HG02938 (cell line): ENCODE data around the gene SEC63.
"Not testable (repeated sequence)": the region's sequence is repeated elsewhere in the genome, so short reads cannot be mapped to it uniquely, and the experiment has no call there.

ENCODE experiments used
- ATAC-seq: cut with Tn5 transposase; IDR thresholded peaks from one replicate; pipeline ENCODE4 v1.9.1; 2021; ENCODE audit warnings: mild to moderate bottlenecking, moderate library complexity; ENCODE audit not compliant: unreplicated experiment

Gene SEC63

DNA sequence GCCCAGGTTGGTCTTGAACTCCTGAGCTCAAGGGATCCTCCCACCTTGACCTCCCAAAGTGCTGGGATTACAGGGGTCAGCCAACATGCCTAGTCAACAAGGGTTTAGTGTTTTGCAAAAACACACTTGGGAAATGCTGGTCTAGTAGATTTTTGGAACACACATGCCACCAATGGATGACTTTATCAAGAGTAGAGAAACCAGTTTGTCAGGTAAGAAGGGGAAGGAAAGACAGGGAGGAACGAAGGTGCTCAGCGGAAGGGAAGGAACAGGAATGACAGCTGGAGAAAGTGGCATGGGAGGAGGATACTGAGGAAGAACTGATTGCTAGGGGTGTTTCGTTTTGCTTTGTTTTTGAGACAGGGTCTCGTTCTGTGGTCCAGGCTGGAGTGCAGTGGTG lies 15.6 kb upstream of the SEC63 start:
- ATAC-seq, result no peak

DNA sequence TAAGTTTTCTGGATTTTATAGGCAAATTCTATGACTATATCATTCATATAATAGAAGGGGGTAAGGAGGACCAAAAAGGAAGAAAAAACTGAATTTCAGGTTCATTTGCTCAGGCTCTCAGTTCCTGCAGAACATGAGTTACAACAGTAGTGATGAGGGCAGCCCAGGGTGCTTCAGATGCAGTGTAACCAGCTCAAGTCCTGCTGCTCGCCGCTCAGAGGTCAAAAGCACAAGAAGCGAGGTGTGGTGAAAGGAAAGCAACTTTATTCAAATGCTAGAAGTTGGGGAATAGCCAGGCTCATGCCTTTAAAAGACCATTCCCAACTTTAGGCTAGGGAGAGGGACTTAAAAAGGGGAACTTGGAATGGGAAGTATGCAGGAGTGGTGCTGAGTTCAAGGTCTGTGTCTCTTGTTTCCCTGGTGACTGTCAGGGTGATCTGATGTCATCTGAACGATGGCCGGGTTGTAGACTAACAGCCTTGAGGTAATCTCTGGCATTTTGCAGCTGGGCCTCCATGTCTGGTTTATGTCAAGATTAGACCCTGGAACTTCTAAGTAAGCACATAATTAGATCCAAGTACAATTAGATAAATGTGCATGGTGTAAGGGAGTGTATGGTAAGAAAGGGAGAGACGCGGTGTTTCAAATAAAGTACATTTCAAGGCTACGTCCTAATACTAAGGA lies 14.5 kb upstream of the SEC63 start:
- ATAC-seq, result no peak

DNA sequence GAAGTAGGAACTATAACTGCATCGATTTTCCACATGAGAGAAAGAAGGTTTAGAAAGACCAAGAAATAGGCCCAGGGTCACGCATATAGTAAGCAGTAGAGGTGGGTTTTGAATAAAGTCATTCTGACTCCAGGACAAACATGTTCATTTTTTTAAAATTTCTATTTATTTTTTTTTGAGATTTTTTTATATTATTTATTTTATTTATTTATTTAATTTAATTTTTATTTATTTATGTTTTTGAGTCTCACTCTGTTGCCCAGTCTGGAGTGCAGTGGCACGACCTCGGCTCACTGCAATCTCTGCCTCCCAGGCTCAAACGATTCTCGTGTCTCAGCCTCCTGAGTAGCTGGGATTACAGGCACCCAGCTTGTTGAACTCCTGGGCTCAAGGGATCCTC lies 13.2 kb upstream of the SEC63 start:
- no peak for ATAC-seq

DNA sequence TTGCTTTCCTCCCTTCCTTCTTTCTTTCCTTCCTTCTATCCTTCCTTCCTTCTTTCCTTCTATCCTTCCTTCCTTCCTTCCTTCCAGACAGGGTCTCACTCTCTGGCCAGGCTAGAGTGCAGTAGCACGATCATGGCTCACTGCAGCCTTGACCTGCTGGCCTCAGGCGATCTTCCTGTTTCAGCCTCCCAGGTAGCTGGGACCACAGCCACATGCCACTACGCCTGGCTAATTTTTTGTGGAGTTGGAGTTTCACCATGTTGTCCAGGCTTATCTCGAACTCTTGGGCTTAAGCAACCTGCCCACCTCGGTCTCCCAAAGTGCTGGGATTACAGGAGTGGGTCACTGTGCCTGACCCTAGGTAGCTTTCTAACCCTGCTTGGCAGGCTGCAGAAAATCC lies 12.2 kb upstream of the SEC63 start:
- no peak for ATAC-seq

DNA sequence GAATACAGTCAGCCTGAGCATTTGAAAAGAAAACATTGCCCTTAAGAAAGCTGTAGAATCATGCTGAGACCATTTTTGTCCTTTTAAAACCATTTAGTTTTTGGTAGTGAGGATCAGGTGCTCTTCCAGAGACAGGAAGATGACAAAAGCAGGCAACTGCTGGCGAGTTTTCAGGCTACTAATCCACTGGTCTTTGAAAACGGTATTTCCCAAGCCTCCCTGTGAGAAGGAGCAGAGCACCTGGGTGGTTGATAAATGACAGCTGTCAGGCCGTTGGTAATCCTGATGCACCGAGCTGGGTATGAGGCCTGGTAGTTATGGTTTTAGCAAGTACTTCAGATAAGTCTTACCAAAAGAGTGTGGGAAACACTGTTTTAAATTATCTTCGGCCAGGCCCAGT lies 10.1 kb upstream of the SEC63 start:
- no peak for ATAC-seq

DNA sequence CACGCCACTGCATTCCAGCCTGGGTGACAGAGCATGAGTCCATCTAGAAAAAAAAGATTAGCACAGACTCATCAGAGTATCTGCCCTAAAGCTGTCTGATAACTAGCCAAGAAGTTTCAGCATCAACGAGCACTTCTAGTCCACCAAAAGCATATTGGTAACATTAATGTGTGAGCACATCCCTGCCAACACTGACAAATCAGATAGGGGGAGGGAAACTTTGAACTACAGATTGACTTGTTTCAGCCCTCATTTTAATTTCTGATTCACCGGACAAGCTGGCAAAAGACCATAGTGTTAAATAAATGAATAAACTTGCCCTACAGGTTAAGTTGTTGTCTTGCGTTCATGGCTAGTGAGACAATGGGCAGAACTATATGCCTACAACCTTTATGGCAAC lies 7.7 kb upstream of the SEC63 start:
- ATAC-seq, result no peak

DNA sequence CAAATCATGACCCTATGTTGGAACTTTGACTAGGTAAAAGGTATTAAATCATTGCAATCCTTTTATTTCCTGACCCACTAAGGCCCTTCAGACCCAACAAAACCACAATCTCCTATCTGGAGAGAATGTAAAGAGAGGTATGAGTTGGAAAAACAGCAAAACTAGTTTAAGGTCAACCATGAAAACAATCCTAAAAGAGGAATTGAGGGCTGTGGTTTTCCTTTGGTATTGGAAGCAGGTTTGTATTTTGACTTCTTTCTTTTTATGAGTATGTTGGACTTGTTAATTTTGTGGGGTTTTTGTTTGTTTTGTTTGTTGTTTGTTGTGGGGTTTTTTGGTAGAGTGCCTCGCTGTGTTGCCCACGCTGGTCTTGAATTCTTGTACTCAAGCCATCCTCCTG lies 4.7 kb upstream of the SEC63 start:
- no peak for ATAC-seq

DNA sequence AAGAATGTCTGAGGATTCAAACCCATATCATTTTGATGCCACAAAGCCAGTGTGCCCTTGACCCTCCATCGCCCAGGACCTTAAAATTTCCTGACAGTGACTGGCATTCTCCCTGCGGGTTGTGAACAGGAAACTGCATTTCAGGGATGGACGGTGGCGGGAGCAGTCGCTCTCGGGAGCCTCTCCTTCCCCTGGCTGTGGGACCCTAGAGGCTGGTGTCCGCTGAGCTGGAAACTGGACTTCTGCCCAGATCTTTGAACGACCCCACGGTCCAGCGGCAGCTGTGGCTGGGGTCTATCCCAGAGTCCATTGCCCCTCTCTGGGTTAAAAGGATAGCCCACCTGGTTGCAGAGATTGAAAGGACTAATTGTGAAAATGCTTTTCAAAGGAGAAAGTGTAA lies 1.4 kb upstream of the SEC63 start:
- ATAC-seq, result no peak

DNA sequence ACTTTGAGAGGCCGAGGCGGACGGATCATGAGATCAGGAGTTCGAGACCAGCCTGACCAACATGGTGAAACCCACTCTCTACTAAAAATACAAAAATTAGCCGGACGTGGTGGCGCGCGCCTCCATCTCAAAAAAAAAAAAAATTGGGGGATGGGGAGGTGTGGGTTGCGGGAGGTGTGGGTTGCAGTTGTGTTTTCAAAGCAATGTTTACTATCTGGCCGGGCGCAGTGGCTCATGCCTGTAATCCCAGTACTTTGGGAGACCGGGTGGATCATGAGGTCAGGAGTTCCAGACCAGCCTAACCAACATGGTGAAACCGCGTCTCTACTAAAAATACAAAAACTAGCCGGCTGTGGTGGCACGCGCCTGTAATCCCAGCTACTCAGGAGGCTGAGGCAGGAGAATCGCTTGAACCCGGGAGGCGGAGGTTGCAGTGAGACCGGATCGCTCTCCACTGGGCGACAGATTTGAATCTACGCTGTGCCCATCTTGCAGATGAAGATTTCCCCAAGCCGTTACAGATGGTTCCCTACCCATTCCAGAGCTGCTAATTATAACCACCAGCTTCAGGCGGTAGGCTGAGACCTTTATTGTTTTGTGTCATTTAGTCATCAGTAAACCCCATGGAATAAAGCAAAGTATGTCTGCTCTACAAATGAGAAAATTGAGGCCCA lies 818 bp upstream of the SEC63 start:
- ATAC-seq, result not testable (repeated sequence)

DNA sequence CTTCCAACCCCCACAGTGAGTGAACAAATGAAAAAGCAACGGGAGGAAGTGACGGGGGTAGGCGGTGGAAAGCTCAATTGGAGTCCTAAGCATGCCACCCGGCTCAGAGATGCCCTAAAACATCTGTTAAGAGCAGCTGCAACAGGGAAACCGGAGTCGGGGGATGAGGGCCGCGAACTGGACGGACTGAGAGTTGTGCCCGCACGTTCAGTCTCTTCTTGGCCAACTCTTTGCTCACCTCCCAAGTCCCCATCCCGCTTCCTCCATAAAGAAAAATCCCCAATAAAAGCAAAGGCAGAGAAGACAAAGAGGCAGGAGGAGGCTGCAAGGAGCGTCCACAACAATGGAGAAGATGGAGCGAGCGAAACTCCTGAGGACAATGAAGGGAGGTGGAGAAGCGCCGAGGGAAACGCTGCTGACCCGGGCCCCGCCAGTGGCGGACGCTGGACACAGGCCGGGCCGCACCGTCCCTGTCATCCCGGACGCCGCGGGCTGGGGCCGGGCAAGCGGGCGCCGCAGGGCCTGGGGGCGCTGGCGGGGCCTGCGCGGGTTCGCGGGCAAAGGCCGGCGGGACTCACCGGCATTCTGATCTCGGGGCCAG lies 600 bp downstream of the SEC63 start:
- peak; percentile 18 for ATAC-seq

DNA sequence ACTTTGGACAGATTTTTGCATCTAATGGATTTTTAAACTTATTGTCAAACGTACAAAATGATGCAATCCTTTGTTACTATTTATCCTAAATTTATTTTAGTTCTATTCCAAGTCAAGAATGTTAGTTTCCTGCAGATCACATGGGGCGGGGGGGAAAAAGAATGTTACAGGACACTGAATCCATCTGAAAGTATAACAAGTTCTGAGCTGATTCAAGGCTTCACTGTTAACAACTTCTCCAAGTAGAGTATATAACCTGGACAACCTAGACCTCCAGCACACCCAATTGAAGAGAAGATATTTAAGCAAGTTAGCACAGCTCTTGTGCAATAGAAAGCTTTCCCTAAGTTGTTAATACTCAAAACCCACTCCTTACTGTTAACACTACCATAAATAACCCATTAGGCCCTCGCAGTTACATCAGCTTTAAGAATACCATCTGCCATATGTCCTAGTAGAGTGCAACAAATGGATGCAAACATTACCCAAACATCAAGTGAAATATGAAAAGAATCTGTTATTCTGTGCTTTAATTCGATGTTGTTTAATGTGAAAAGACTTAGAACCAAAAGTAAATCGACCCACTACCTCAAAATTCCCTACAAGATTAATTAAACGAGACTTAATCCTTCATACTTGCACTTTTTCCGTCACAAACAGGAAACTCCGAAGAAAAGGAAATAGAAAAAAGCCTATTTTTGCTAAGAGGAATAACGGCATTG lies 1.3 kb downstream of the SEC63 start:
- ATAC-seq, result no peak

DNA sequence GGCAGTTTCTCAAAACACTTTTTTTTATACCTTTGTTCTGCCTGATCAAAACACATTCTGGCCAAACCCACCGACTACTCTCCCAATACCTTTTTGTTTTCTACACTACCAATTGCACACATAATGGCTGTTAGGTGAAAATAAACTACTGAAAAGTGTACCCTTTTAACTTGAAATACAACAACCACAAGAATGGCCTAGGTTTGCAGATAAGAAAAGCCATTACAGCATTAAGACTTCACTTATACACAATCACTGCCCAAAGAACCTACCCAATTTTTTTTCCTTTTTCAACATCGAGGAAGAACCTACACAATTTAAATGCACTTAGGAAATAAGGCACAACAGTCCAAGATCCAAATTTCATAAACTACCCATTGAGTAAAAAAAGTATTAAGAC lies 1.8 kb downstream of the SEC63 start:
- no peak for ATAC-seq

DNA sequence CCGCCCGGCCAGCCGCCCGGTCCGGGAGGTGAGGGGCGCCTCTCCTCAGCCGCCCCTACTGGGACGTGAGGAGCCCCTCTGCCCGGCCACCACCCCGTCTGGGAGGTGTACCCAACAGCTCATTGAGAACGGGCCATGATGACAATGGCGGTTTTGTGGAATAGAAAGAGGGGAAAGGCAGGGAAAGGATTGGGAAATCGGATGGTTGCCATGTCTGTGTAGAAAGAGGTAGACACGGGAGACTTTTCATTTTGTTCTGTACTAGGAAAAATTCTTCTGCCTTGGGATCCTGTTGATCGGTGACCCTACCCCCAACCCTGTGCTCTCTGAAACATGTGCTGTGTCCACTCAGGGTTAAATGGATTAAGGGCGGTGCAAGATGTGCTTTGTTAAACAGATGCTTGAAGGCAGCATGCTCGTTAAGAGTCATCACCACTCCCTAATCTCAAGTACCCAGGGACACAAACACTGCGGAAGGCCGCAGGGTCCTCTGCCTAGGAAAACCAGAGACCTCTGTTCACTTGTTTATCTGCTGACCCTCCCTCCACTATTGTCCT lies 4.1 kb downstream of the SEC63 start:
- ATAC-seq, result not testable (repeated sequence)

DNA sequence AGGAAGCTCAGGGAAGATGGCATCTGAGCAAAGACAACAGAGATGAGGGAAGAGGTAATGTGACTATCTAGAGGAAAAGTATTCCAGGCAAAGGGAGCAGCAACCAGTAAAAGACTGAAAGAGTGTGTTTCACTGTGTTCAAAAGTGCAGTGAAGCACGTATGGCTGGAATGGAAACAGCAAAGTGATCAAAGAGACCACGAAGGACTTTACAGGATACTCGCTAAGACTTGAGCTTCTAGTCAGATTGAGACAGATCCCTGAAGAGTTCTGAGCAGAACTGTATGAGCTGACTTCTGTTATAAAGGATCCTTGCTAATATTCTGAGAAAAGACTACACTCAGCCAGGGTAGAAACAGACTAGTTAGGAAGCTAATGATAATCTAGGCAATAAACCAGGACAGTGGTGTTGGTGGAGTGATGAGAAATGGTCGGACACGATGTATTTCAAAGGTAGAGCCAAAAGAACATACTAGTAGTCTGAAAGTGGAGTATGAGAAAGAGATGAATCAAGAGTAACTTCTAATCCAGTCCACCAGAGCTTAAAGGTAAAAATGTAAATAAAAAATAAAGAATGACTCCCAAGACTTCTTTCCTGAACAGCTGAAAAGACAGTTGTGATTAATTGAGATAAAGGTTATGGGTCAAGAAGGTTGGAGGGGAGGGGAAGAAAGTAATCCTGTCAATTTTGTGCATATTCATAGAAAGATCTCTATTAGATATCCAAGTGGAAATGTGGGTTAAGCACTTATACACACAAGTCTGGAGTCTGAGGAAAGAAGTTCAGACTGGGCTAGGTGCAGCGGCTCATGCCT lies 14.2 kb downstream of the SEC63 start:
- no peak for ATAC-seq

DNA sequence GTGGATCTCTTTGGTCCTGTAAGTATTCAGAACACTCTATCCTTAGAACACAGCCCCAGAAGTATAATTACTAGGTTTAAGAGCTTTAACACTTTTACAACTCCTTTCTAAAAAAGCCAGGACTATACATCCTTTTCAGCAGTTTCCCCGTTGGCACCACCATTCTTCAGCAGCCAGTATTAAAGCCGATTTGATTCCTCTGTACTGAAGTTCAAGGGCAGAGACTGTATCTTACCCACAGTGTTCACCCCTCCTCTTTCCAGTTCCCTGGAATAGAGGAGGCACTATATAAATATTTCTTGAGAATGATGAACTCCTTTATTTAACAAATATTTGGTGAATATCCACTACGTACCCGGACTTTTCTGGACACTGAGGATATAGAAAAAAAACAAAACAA lies 15.9 kb downstream of the SEC63 start:
- no peak for ATAC-seq

DNA sequence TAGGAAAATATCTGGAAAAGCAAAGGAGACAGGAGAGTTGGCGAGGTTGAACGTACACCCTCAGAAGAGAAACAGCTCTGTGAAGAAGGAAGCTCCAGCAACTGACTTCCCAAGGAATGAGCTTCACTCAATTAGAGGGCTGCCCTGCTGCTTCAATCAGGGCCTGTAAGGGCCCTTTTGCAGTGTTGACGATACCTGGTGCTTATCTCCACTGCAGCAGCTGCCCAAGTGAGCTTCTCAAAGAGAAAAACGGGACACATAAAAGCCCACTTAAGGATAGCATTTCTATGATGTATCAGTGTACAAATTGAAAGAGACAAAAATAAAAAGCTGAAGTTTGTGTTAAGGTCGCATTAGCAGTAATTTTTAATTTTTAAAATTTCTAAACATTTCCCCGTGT lies 16.4 kb downstream of the SEC63 start:
- ATAC-seq, result no peak

DNA sequence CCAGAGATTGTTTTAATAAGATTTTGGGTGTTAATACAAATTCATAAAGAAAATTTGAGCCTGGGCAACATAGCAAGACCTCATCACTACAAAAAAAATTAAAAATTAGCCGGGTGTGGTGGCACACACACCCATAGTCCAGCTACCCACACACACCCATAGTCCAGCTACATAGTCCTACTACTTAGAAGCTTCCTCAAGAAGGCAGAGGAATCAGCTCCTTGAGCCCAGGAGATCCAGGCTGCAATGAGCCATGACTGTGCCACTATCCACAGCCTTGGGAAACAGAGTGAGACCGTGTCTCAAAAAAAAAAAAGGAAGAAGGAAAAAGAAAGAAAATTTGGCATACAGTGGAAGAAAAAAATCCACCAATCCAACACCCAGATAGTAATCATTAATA lies 16.8 kb downstream of the SEC63 start:
- ATAC-seq, result no peak

DNA sequence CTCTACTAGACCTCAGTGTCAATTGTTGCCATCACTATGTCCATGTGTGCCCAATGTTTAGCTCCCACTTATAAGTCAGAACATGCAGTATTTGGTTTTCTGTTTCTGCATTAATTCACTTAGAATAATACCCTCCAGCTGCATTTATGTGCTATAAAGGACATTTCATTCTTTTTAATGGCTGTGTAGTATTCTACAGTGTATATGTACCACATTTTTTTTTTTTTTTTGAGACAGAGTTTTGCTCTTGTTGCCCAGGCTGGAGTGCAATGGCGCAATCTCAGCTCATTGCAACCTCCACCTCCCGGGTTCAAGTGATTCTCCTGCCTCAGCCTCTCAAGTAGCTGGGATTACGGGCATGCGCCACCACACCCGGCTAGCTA lies 21.1 kb downstream of the SEC63 start:
- not testable (repeated sequence) for ATAC-seq

DNA sequence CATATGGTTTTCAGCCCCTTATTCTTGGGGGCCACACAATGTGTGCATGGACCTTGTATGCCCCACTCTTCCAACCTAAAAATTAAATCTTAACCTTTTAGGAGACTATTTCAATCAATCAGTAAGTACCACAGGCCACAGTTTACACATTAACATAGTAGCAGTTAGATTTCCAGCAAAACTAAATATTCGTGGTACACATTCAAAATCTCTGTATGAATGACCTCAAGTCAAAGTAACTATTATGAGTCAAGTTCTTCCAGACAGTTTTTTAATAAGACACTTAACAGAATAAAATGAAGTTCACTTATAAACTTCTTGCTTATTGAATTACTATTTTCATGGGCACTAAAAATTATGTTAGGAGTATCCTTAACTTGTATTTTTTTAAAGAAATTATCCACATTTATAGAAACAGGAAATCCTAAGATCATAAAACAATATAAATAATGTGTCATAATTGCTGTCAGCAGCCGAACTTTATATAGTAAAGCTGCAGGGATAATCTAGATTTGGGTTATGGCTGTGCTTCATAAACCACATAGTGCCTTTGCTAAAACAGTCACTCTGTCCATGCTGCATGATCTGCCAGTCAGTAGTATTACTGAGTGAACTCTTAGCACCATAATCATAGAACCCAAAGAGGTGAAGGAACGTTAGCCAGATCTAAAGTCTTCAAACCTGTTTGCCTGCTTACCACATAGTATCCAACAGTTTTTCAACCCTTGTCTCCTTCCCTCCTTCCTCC lies 21.7 kb downstream of the SEC63 start:
- no peak for ATAC-seq

DNA sequence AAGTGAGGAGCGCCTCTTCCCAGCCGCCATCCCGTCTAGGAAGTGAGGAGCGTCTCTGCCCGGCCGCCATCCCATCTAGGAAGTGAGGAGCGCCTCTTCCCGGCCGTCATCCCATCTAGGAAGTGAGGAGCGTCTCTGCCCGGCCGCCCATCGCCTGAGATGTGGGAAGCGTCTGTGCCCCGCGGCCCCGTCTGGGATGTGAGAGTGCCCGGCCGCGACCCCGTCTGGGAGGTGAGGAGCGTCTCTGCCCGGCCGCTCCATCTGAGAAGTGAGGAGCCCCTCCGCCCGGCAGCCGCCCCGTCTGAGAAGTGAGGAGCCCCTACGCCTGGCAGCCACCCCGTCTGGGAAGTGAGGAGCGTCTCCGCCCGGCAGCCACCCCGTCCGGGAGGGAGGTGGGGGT lies 23.8 kb downstream of the SEC63 start:
- not testable (repeated sequence) for ATAC-seq
